ENCODE data around the gene KLK4.

Gene KLK4, protein sequence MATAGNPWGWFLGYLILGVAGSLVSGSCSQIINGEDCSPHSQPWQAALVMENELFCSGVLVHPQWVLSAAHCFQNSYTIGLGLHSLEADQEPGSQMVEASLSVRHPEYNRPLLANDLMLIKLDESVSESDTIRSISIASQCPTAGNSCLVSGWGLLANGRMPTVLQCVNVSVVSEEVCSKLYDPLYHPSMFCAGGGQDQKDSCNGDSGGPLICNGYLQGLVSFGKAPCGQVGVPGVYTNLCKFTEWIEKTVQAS

DNA sequence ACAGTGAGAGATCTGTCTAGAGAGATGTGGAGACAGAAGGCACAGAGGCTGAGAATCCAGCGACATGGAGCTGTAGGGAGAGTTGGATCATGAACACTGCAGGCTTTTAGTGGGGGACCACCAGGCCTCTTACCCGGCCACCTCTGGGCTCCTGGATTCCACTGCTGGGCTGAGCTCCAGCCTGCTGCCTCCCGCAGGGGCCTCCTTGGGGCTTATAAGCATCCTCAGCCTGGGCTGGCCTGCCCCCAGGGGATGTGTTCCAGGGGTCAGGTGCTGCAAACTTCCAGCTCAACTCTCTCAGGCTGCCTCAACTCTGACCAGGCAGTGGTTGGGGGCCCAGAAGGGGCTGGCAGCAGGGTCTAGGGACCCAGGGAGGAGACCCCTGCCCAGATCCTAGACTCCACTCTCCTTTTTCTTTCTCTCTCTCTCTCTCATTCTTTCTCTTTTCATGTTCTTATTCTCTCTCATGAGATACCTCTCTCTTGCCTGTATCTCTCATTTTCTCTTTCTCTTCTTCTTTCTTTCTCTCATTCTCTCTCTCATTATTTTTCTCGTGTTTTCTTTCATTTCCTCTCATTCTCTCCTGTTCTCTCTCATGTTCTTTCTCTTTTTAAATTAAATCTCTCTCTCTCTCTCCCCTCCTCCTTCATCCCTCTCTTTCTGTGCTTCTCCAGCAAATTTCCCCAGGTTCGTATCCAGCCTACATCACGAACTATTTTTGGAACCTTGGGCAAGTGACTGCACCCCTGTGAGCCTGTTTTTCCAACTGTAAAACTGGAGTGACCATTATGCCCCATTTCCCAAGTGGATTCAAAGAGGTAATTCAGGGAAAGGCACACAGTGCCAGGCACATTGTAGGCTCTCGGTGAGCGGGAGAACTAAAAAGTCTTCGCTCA, at the start of gene KLK4:
TSS of gene KLK4 (minus strand) at position 190 of the 896 bp plus-strand sequence. CDS start 657 bp downstream, outside the sequence.
- no peak for DNase-seq

DNA sequence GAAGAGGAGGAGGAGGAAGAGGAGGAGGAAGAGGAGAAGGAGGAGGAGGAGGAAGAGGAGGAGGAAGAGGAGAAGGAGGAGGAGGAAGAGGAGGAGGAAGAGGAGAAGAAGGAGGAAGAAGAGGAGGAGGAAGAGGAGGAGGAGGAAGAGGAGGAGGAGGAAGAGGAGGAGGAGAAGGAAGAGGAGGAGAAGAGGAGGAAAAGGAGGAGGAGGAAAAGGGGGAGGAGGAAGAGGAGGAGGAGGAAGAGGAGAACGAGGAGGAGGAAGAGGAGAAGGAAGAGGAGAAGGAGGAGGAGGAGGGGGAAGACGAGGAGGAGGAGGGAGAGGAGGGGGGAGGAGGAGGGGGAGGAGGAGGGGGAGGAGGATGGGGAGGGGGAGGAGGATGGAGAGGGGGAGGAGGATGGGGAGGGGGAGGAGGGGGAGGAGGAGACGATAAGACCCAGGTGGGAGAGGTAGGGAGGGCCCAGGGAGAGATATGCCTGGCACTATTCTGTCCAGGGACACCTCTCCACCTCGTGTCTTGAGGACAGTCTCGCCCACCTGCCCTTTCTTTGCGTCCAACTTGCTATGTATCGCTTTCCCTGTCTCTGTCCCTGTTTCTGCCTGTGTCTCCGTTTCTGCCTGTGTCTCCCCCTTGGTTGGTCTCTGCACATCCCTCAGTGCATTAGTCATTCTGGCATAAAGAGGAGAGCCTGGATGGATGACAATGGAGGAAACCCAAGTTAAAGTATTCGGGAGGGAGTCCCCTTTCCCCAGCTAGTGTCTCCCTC, 48.7 kb upstream of the KLK4 start:
- no peak for DNase-seq

DNA sequence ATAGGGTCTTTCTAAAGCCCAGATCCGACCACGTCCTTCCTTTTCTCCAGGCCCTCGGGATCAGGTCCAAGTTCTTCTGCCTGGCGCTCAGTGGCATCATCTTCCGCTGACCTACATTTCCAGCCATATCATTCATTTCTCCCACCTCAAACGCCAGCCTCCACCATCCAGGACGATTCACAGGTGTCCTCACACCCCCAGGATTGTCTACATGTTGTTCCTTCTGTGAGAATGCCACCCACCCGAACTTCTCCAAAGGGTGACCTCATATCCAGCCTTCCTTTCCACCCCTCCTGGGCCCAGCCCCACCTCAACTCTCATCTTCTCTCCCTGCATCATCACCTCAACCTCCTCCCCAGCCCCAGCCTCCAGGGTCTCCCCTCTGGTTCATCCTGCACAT, 46.4 kb upstream of the KLK4 start:
- no peak for DNase-seq

DNA sequence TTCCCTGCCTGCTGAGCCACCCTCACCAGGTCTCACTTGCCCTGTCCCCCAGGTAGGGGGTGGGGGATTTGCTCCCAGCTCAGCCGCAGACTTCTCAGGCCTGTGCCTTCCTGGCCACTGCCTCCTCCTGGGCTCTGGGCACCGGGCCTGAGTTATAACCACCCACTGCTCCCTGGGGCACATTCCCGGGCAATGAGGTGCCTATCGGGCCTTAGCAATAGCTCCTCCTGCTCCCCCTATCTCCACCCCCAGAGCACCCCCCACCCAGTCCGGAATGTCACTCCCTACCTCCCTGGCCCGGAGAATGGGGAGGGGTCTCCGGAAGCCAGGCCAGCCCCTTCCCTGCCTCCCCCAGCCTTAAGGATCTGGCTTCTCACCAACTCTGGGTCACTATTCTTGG, 41.7 kb upstream of the KLK4 start, which contains the start of gene KLK5:
TSS of gene KLK5 (minus strand) at position 129 of the 400 bp plus-strand sequence. CDS start 381 bp downstream, outside the sequence.
- DNase-seq: no peak

DNA sequence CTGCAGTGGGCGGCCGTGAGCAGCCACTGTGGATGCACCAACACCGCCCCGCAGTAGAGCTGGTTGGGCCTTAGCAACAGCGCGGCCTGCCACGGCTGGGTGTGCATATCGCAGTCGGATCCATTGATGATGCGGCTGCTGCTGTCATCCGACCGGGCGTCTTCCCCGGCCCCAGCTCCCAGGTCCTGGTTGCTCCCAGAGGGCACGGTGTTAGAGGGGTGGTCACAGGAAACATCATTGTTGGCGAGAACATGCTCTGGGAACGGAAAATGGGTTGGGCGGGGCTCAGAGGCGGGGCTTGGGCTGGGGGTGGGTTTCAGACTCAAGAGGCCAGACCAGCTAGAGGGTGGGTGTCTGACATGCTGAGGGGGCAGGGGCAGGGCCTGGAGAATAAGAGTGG, 38.7 kb upstream of the KLK4 start:
- no peak for DNase-seq

DNA sequence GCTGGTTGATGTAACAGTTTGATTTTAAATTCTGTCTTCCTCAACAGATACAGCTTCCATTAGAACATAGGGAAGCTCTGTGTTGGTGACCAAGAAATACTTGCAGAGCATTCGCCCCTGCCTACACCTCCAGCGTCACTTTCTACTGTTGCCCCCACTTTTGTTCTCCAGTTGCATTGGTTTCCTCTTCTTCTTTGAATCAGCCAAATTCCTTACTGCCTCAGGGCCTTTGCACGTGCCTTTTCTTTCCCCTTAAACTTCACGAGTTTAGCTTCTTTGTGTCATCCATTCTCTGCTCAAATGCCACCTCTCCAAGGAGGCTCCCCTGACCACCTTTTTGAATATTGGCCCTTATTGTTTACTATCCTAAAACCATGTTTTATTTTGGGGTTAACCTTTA, 35.9 kb upstream of the KLK4 start:
- DNase-seq: no peak

DNA sequence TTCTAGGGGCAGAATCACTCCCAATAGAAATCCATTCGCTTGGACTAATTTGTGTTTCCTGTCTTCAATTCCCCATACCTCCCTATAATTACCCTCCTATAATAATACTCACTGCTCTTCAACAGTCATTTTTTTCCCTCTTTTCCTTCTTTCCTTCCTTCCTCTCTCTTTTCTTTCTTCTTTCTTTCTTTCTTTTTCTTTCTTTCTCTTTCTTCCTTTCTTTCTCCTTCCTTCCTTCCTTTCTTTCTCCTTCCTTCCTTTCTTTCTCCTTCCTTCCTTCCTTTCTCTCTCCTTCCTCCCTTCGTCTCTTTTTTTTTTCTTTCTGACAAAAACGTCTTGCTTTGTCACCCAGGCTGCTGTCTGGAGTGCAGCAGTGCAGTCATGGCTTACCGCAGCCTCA, 33.6 kb upstream of the KLK4 start:
- DNase-seq: no peak

DNA sequence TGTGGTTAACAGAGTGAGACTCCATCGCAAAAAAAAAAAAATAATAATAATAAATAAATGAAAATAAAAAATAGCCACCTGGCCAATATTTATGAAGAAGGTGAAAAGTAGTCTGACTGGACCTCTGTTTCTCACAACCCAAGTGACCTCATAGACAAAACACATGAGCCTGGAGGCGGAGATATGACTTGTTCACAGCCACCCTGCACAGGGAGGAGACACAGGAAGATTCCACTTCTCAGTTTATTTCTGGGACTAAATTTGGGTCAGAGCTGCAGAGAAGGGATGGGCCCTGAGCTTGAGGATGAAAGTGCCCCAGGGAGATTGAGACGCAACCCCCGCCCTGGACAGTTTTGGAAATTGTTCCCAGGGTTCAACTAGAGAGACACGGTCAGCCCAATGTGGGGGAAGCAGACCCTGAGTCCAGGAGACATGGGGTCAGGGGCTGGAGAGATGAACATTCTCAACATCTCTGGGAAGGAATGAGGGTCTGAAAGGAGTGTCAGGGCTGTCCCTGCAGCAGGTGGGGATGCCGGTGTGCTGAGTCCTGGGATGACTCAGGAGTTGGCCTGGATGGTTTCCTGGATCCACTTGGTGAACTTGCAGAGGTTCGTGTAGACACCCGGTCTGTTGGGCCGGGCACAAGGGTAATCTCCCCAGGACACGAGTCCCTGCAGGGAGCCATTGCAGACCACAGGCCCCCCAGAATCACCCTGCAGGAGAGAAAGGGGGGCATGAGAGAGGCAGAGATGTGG, 32.1 kb upstream of the KLK4 start:
- no peak for DNase-seq

DNA sequence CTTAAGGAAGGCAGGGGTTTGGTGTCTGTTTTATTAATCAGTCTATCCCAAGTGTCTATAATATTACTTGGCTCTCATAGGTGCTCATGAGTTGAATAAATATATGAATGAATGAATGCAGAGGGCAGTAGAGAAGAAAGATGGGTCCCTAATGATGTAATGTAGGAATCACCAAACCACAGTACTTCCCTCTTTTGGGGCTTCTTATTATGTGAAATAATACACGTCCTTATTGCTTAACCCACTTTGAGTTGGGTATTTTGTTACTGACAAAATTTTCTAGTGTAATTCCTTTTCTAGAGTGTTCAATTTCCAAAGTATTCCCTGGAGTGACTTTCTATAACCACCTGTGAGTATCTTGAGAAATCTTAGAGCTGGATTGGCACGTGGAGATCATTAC, 28.4 kb upstream of the KLK4 start:
- no peak for DNase-seq

DNA sequence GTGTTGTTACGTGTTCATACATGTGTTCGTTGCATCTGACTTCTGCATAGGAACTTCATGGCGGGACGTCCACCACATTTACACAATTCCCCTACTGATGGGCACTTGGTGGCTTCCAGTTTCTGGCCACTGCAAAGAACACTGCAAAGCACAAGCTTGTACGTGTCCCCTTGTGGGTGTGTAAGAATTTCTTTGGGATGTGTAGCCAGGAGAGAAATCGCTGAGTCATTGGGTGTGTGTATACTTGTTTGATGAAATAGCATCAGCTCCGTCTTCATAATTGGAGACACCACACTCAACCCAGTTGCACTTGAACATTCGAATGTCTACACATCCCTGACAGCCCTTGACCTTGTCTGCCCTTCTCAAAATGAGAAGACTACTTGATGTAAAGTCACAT, 22.4 kb upstream of the KLK4 start:
- DNase-seq: peak; percentile 5

DNA sequence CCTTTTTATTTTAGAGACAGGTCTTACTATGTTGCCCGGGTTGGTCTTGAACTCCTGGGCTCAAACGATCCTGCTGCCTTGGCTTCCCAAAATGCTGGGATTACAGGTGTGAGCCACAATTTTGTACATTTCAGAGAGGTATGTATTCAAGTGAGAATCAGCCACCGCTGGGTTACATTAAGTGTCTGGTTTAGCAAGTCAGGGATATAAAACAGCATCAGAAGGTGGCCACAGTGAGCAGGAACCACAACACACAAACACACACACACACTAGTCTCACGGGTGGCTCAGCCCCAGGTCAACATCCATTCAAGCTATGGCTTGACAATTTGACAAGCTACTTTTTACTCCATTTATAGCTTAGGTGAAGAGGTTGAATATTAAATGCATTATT, 21.5 kb upstream of the KLK4 start:
- DNase-seq: no peak

DNA sequence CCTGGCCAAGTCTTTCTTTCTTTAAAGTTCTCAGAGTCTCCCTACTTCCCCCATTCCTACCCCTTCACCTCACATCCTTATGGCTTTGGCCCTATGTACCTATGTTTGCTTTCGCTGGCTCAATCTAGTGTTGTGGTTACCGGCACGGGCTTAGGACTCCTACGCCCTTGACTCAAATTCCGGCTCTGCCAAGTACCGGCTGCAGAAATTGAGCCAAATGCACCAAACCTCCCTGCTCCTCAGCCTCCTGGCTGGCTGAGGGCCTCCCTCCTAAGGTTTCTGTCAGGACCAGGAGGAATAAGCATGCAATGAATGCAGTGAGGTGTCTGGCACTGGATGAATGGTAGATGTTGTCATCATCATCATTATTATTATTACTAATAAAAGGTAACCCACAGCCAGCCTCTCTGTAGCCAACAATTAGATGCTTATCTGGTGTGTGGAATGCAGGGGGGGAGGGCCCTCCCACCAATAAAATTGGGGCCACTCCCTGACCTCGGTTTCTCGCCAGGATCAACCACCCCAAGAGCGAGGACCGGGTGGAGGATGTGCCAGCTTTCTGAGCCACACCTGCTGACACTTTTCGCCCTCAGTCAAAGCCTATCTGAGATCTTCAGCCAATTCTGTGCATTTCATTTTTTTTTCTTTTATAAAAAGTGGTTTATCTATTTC, 21.0 kb upstream of the KLK4 start:
- DNase-seq: no peak

DNA sequence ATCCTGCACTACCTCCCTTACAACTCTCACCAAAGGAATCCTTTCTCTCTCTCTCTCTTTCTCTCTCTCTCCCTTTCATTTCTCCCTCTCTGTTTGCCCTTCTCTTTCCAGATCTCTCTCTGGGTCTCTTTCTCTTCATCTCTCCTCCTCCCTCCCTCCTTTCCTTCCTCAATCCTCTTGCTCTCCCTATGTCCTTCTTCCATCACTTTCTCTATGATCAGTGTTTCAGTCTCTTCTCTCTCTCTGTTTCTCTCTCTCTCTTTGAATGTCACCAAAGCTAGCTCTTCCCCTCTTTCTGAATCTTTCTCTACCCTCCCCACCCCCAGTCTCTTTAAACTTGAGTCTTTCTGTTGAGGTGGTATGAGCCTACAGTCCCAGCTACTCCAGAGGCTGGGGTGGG, 19.8 kb upstream of the KLK4 start:
- DNase-seq: no peak

DNA sequence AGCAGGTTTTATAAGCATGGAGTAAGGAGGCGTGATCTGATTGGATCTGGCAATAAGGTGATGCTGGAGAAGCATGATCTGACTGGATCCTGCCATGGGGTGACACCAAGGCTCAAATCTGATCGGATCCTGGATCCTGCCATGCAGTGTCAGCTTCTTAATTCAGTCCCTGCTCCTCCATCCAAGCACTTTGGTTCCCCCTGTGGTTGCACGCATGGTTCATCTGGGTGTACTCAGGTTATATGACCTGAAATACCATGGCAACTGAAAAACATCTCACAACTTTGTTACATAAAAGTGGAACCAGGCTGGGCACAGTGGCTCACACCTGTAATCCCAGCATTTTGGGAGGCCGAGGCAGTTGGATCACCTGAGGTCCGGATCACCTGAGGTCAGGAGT, 17.6 kb upstream of the KLK4 start:
- DNase-seq: no peak

DNA sequence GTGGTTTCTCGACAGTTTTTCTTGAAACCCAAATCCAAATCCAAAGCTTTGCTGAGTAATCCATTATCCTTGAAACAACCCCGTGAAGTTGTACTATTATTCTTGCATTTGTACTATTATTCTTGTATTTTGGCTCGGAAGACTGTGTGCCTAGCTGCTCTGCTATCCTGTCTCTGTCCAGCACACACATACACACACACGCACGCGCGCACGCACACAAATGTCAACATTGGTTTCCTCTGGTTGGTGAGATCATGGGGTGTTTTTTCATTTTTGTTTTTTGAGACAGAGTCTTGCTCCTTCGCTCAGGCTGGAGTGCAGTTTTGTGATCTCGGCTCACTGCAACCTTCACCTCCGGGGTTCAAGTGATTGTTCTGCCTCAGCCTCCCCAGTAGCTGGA, 14.9 kb upstream of the KLK4 start:
- DNase-seq: no peak

DNA sequence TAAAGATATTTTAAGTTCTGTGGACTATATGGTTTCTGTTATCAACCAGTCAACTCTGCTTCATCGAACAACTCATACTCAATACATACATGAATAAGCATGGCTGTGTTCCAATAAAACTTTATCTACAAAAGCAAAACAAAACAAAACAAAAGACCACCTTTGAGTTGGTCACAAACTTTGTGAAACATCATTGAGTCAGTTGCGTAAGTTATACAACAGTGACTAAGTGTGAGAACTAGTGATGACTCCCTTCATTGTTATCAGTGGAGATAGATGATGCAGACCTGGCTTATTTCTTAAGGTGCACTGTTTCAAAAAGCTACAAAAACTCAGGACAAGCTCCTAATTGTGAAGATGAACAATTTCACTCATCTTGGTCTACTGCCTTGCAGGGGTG, 14.5 kb upstream of the KLK4 start:
- DNase-seq: no peak

DNA sequence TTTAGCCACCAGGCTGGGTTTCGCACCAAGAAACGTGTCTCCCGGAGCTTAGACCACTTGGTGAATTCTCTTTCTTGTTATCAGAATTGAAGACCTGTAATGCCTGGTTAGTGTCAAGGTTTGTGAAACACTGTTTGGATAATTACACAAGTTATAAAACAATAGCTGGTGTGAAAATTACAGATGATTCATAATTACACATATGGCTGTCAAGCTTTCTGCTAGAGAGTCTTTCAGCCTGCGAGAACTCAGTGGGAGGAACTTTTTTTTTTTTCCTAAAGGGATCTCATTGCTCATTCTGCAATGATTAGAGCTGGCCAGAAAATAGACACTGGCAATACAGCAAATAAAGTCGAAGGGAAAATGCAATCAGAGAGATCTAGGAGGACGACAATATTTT, 13.4 kb upstream of the KLK4 start:
- DNase-seq: no peak

DNA sequence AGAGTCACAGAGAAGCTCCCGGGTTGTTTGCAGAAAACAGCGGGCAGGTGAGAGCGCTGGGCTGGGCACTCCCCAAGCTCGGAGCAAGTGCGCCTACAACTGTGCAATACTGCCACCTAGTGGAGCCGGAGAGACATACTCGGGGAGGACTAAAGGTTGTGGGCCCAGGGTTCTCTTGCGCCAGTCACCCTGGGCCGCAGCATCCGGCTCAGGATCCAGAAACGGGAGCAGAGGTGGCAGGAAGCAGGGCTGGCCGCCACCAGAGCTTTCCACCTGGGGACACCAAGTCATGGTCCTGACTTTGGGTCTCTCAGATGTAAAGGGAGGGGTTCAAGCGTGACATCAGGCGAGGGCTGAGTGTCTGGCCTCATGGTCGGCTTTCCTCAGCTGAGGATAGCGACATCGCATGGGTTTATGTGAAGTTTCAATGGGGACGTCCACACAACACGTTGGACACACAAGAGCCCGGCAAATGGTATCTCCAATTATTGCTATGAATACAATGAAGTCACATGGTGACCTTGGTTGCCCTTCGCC, 11.2 kb upstream of the KLK4 start:
- DNase-seq: peak; percentile 68

DNA sequence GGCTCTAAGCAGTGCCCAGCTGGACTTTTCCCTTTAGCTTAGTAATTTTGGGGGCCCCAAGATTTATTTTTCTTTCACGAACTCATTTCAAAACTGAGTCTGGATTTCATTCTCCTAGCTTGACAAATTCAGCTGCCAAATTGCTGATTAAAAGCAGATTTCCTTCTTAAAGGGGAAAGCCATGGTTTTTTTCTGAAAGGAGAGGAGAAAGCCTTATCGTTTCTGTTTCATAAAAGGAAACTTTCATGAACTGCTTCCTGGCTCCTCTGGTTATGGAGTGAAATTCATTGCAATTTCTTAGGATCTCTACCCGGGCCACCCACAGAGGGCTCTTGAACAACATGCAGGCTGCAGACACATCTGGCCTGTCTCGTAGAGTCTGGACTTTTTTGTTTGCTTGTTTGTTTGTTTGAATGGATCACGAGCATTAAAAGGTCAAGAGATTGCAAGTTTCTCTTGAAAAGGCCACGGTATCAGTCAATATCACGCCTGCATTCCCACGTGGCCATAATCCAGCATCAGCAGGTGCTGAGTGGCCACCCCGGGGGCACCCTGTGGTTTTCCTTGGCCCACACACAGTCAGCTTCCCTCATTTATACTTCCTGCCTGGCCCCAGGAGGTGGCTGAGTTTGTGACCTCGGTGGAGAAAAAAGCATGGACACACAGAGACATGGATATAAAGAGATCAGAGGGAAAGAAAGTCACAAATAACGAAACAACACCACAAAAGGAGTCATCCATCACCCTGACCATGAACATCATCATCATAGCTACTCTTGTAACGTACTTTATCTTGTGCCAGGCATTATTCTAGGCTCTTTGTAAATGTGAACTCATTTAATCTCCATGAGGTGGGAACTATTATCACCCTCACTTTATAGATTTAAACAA, 10.5 kb upstream of the KLK4 start:
- no peak for DNase-seq

DNA sequence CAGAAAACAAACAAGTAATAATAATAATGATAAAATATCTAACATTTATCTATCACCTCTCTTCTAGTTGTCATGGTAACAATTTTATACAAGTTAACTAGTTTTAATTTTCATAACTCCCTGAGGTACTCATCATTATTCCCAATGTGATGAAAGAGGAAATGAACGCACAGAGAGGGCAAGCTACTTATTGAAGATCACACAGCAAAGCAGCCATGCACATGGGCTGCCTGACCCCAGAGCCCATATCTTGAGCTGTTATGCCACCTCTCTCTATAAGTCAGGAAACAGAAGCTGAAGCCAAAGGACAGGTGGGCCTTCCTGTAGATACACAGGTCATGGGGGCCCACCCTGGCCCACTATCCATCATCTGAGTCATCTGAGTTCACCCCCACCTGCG, 4.9 kb upstream of the KLK4 start:
- no peak for DNase-seq

Data from HCEC 1CT (cell line).